CD4-positive, alpha-beta T cell (primary cell): ENCODE results near the gene DENND1A. TPM values are rescaled to one million over a fixed set of nuclear protein-coding genes. Genes with fewer than 3 reads are reported as not detected.

Experiments
- ATAC-seq: fragments of 200-7000 bp; cut with Tn5 transposase; one replicate; pipeline ENCODE4 v1.10.0; 2022; ENCODE audit warnings: mild to moderate bottlenecking; ENCODE audit not compliant: poor library complexity
- CTCF ChIA-PET: fragments of 350-600 bp; sonication (Branson Sonifier 250); formaldehyde crosslinking; loops from one replicate; lab custom pipeline; 2021; ENCODE audit warnings: antibody characterized with exemption, inconsistent platforms; lab: Charles Lee
- POLR2A ChIA-PET: fragments of 350-600 bp; sonication (Branson Sonifier 250); formaldehyde crosslinking; loops from one replicate; lab custom pipeline; 2021; ENCODE audit warnings: antibody characterized with exemption, inconsistent platforms; lab: Charles Lee
- DNase-seq, 14 experiments: peaks; one replicate each; pipeline ENCODE4 v3.0.0-alpha.2; 2013 to 2020; ENCODE audit warnings: mixed read lengths in 2 of 14
- H3K27ac ChIP-seq, 2 donors: one replicate each; pipeline versions ENCODE4 v1.5.1 to v1.7.0; 2013; ENCODE audit warnings: low read length in 2 of 2, low read depth in 1 of 2, mild to moderate bottlenecking in 1 of 2
- H3K27me3 ChIP-seq, 2 experiments: 1 replicate in 1 of 2; 2 replicates in 1 of 2; pipeline versions ENCODE4 v1.6.1 to v1.7.0; 2013; ENCODE audit warnings: low read length in 2 of 2, control low read depth in 1 of 2, mild to moderate bottlenecking in 1 of 2, moderate library complexity in 1 of 2; ENCODE audit not compliant: insufficient read depth in 2 of 2, control insufficient read depth in 1 of 2
- H3K36me3 ChIP-seq: one replicate; pipeline ENCODE4 v1.6.1; 2013; ENCODE audit warnings: low read length, control low read depth; ENCODE audit not compliant: insufficient read depth
- H3K4me1 ChIP-seq: one replicate; pipeline ENCODE4 v1.6.1; 2013; ENCODE audit warnings: low read length, control low read depth; ENCODE audit not compliant: insufficient read depth
- H3K4me3 ChIP-seq: one replicate; pipeline ENCODE4 v1.5.1; 2013; ENCODE audit warnings: mild to moderate bottlenecking, low read length, moderate library complexity
- H3K9me3 ChIP-seq, 2 experiments: 1 replicate in 1 of 2; 2 replicates in 1 of 2; pipeline versions ENCODE4 v1.6.1 to v1.7.0; 2013; ENCODE audit warnings: low read length in 2 of 2, mild to moderate bottlenecking in 2 of 2, control low read depth in 1 of 2, moderate library complexity in 1 of 2; ENCODE audit not compliant: control insufficient read depth in 1 of 2, insufficient read depth in 1 of 2
- H3K27ac Mint-ChIP-seq: one replicate; pipeline ENCODE4 v1.8.0; 2020; ENCODE audit warnings: mixed read lengths
- H3K27me3 Mint-ChIP-seq: one replicate; pipeline ENCODE4 v1.8.0; 2021; ENCODE audit warnings: mixed read lengths
- H3K36me3 Mint-ChIP-seq: one replicate; pipeline ENCODE4 v1.8.0; 2021; ENCODE audit warnings: low read depth, mixed read lengths
- H3K4me1 Mint-ChIP-seq: one replicate; pipeline ENCODE4 v1.8.0; 2021; ENCODE audit warnings: low read depth, mixed read lengths
- H3K4me3 Mint-ChIP-seq: one replicate; pipeline ENCODE4 v1.8.0; 2020; ENCODE audit warnings: mild to moderate bottlenecking, mixed read lengths
- H3K9me3 Mint-ChIP-seq: one replicate; pipeline ENCODE4 v1.8.0; 2020; ENCODE audit warnings: mixed read lengths
- CTCF ChIP-seq: fragments of 200-600 bp; IDR thresholded peaks from one replicate; pipeline ENCODE4 v1.8.0; 2022; ENCODE audit warnings: antibody characterized with exemption, mild to moderate bottlenecking
- intact Hi-C, 2 experiments: fragments of 100-400 bp; cut with DNase I in 1 of 2; cut with micrococcal nuclease in 1 of 2; formaldehyde crosslinking; loops; one replicate each; pipeline versions ENCODE4 v1.15.1 to v1.9.0; 2023 to 2025; cut with DNase I, micrococcal nuclease
- total RNA-seq, 174 experiments: library from RNA in 2 of 174; stranded (reverse) in 2 of 174; gene quantifications; one replicate each; pipeline ENCODE4 v1.2.3 and lab custom pipeline; 2021 to 2026

The DENND1A gene
- total RNA-seq, 2 experiments from 2014 or later = 20.0 to 20.6 TPM

DNA sequence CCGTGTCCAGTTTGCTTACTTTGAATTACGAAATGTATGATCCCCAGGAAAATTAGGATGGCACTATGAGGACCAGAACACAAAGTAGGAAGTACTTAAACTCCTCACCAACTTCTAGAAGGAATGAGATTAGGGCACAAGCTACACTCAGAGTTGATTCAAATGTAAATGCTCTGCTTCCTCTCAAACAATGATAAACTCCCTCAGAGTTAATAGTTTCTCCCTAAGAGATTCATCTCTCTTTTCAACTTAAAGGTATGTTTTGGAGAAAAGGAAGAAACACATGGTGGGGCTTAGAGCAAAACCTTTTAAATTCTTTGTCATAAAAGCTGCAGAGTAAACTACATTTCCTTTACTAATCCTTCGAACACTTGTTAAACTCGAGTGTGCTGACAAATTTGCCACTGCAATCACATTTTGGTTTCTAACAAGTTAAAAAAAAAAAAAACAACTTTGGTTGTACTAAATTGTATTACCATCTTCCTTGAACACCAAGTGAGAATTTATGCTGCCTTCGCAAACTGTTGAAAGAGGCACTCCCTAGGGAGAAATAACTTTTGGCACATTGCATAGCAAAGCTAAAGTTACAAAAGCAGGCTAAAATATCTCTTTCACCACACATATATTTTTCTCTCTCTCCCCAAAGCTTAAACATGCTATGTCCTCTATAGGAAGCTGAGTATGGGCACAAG, 66.6 kb downstream of the DENND1A start:
- Histone ChIP-seq H3K9me3 (no peaks in the 10 kb centered on the region), H3K27me3 (no peaks in the 10 kb centered on the region), H3K4me3 (no peak overlapping the region), H3K4me1 (peaks cover 7% of the 10 kb centered on the region), H3K27ac (no peak overlapping the region), H3K36me3 (no peaks in the 10 kb centered on the region)
- intact Hi-C loops = loop anchor here in 1 of 2 experiments (10.0 kb wide), 1 partner anchor 61 kb away; no protein-coding TSS in a partner anchor
- DNase-seq = no peak
- Mint-ChIP-seq H3K4me1 (peaks cover 26% of the 10 kb centered on the region), H3K9me3 (no peaks in the 10 kb centered on the region), H3K36me3 (peaks cover 9% of the 10 kb centered on the region), H3K27me3 (no peaks in the 10 kb centered on the region), H3K4me3 (no peak overlapping the region), H3K27ac (no peak overlapping the region)
- CTCF ChIA-PET = interaction anchor here (0.8 kb wide), 1 partner anchor 51 kb away, joined by 3 read pairs; no protein-coding TSS in a partner anchor
- ATAC-seq = no peak
- POLR2A ChIA-PET = no interaction called here
- TF ChIP-seq CTCF = no peak

- POLR2A ChIA-PET = no interaction called here
- Mint-ChIP-seq H3K4me3 (no peak overlapping the region), H3K36me3 (peaks cover 6% of the 10 kb centered on the region), H3K9me3 (no peaks in the 10 kb centered on the region), H3K27me3 (no peaks in the 10 kb centered on the region), H3K4me1 (peaks cover 11% of the 10 kb centered on the region), H3K27ac (no peak overlapping the region)
- no peaks in the 10 kb centered on the region for H3K36me3 ChIP-seq
- H3K4me1 ChIP-seq = no peaks in the 10 kb centered on the region
- TF ChIP-seq CTCF = no peak
- H3K4me3 ChIP-seq = no peak overlapping the region
- H3K27me3 ChIP-seq = no peaks in the 10 kb centered on the region
- no peaks in the 10 kb centered on the region for H3K9me3 ChIP-seq
- ATAC-seq (no peak), DNase-seq (no peak)
- intact Hi-C loops = loop anchor here in 1 of 2 experiments (10.0 kb wide), 1 partner anchor 63 kb away; no protein-coding TSS in a partner anchor
- CTCF ChIA-PET = no interaction called here
- H3K27ac ChIP-seq = no peak overlapping the region
Observed at GRCh38 chr9:123861756-123862120, 68.2 kb downstream of the DENND1A start.

- H3K4me1 Mint-ChIP-seq = peaks cover 5% of the 10 kb centered on the region
- CTCF ChIA-PET = no interaction called here
- H3K9me3 Mint-ChIP-seq = no peaks in the 10 kb centered on the region
- no peaks in the 10 kb centered on the region for H3K4me1 ChIP-seq
- no peak for DNase-seq
- POLR2A ChIA-PET = no interaction called here
- H3K27ac Mint-ChIP-seq = no peak overlapping the region
- no peak overlapping the region for H3K27ac ChIP-seq
- peaks cover 10% of the 10 kb centered on the region for H3K36me3 Mint-ChIP-seq
- H3K4me3 Mint-ChIP-seq = no peak overlapping the region
- H3K36me3 ChIP-seq = no peaks in the 10 kb centered on the region
- intact Hi-C loops = loop anchor here in 1 of 2 experiments (10.0 kb wide), 1 partner anchor 64 kb away; no protein-coding TSS in a partner anchor
- H3K27me3 ChIP-seq = no peaks in the 10 kb centered on the region
- no peak for ATAC-seq
- no peak for TF ChIP-seq CTCF
- H3K4me3 ChIP-seq = no peak overlapping the region
- no peaks in the 10 kb centered on the region for H3K9me3 ChIP-seq
- H3K27me3 Mint-ChIP-seq = no peaks in the 10 kb centered on the region
Observed at GRCh38 chr9:123861086-123861755, 68.7 kb downstream of the DENND1A start.
